WTC11 (cell line): ENCODE results near the gene TRMT2A.

Experiments used
- ATF2 ChIP-seq: sonication (generic); formaldehyde crosslinking; IDR thresholded peaks from 2 replicates; pipeline ENCODE4 v1.8.1; 2022; ENCODE audit warnings: low read depth, missing genetic modification reagents, borderline replicate concordance
- CDX4 ChIP-seq: fragments of 250-450 bp; sonication (Bioruptor Pico); IDR thresholded peaks from 2 replicates; pipeline ENCODE4 v1.9.0; 2021; ENCODE audit warnings: moderate library complexity, mild to moderate bottlenecking, inconsistent platforms, borderline replicate concordance
- CREB1 ChIP-seq: sonication (generic); formaldehyde crosslinking; IDR thresholded peaks from 2 replicates; pipeline ENCODE4 v1.8.0; 2023; ENCODE audit warnings: mild to moderate bottlenecking, missing genetic modification reagents
- CTCF ChIP-seq: fragments of 200-600 bp; IDR thresholded peaks from 2 replicates; pipeline ENCODE4 v1.8.0; 2022; ENCODE audit warnings: antibody characterized with exemption
- E2F4 ChIP-seq: sonication (generic); formaldehyde crosslinking; IDR thresholded peaks from 2 replicates; pipeline ENCODE4 v1.8.1; 2022; ENCODE audit warnings: low read depth, mild to moderate bottlenecking, moderate library complexity, missing genetic modification reagents, borderline replicate concordance
- FOXJ3 ChIP-seq: sonication (generic); formaldehyde crosslinking; IDR thresholded peaks from 2 replicates; pipeline ENCODE4 v1.9.0; 2021; ENCODE audit warnings: missing genetic modification reagents, mild to moderate bottlenecking, borderline replicate concordance
- GABPB1 ChIP-seq: sonication (generic); formaldehyde crosslinking; IDR thresholded peaks from 2 replicates; pipeline ENCODE4 v1.8.1; 2023; ENCODE audit warnings: mild to moderate bottlenecking, missing genetic modification reagents
- IRF1 ChIP-seq: sonication (generic); formaldehyde crosslinking; IDR thresholded peaks from 2 replicates; pipeline ENCODE4 v1.8.0; 2023; ENCODE audit warnings: missing genetic modification reagents
- PREB ChIP-seq: sonication (generic); formaldehyde crosslinking; IDR thresholded peaks from 2 replicates; pipeline ENCODE4 v1.8.1; 2022; ENCODE audit warnings: mild to moderate bottlenecking, missing genetic modification reagents, moderate library complexity, borderline replicate concordance
- SMAD3 ChIP-seq: sonication (generic); formaldehyde crosslinking; IDR thresholded peaks from 2 replicates; pipeline ENCODE4 v1.8.0; 2022; ENCODE audit warnings: missing genetic modification reagents, mild to moderate bottlenecking, borderline replicate concordance
- SP1 ChIP-seq: sonication (generic); formaldehyde crosslinking; conservative IDR thresholded peaks from 2 replicates; pipeline ENCODE4 v1.8.1; 2022; ENCODE audit warnings: missing genetic modification reagents
- USF2 ChIP-seq: sonication (generic); formaldehyde crosslinking; IDR thresholded peaks from 2 replicates; pipeline ENCODE4 v1.8.1; 2023; ENCODE audit warnings: mild to moderate bottlenecking, missing genetic modification reagents, moderate library complexity
- ZBTB21 ChIP-seq: sonication (generic); formaldehyde crosslinking; IDR thresholded peaks from 2 replicates; pipeline ENCODE4 v1.8.1; 2023; ENCODE audit warnings: mild to moderate bottlenecking, missing genetic modification reagents, borderline replicate concordance
- ZNF138 ChIP-seq: sonication (generic); formaldehyde crosslinking; conservative IDR thresholded peaks from 2 replicates; pipeline ENCODE4 v1.8.1; 2022; ENCODE audit warnings: mild to moderate bottlenecking, moderate library complexity, missing genetic modification reagents

GRCh38 chr22:20125201-20126174 lies 8.5 kb upstream of the TRMT2A start:
- TF ChIP-seq CTCF (no peak), ZBTB21 (CRISPR knock-in tag) (no peak), ATF2 (no peak), USF2 (CRISPR knock-in tag) (no peak), E2F4 (CRISPR knock-in tag) (no peak), FOXJ3 (no peak), SMAD3 (no peak), CREB1 (CRISPR knock-in tag) (no peak), IRF1 (CRISPR knock-in tag) (no peak), ZNF138 (no peak), GABPB1 (no peak), PREB (CRISPR knock-in tag) (no peak), SP1 (no peak), CDX4 (CRISPR knock-in tag) (no peak)
